ENCODE data around the gene RBMS3.

Gene RBMS3

DNA sequence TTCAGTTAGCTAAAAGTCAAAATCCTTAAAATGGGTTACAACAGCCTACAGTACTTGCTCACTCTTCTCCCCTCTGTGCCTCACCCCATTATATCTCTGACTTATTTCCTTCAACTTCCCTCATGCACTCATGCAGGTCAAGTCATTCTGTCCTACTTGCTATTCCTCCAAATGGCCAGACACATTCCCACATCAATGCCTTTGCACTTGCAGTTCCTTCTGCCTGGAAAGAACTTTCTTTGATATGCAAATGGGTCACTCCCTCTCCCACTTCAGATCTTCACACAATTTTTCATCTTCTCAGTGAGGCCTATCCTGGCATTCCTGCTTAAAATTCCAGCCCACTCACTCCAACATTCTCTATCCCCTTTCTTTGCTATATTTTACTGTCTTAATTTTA, 778.4 kb downstream of the RBMS3 start:
- H3K27ac ChIP-seq (ENCODE audit: low read depth, low read length), result no peak overlapping the region
- H3K4me3 ChIP-seq (ENCODE audit: low read depth, low read length), result no peak overlapping the region
- H3K36me3 ChIP-seq (ENCODE audit: control insufficient read depth, insufficient read depth, low read length), result no peaks in the 10 kb centered on the region
- H3K4me1 ChIP-seq (ENCODE audit: control insufficient read depth, insufficient read depth, low read length), result peaks cover 17% of the 10 kb centered on the region
- H3K27me3 ChIP-seq (ENCODE audit: control insufficient read depth, insufficient read depth, low read length), result no peaks in the 10 kb centered on the region
- no peak overlapping the region for H3K9ac ChIP-seq (ENCODE audit: low read length)
- H3K9me3 ChIP-seq (ENCODE audit: control insufficient read depth, insufficient read depth, low read depth, low read length), result peaks cover 3% of the 10 kb centered on the region; the same call in 1 of the 2 replicates
